Activated naive CD4-positive, alpha-beta T cell treated with anti-CD3 and anti-CD28 coated beads, Interleukin-2, amount 50 U/mL, for 16 hours (primary cell): Measurements from ENCODE around the gene CHST3.
"Not testable (repeated sequence)": the region's sequence is repeated elsewhere in the genome, so short reads cannot be mapped to it uniquely, and the experiment has no call there.

Experiments
- DNase-seq: peaks from one replicate; pipeline ENCODE4 v3.0.0-alpha.2; 2020

Gene CHST3

GRCh38 chr10:71975087-71975870 lies 11.1 kb downstream of the CHST3 start:
- DNase-seq: no peak

- no peak for DNase-seq
Observed at GRCh38 chr10:71975871-71976725, 11.9 kb downstream of the CHST3 start.

GRCh38 chr10:71977614-71977903 lies 13.4 kb downstream of the CHST3 start:
- not testable (repeated sequence) for DNase-seq

GRCh38 chr10:71978476-71978875 lies 14.3 kb downstream of the CHST3 start:
- DNase-seq: no peak

- no peak for DNase-seq
Observed at GRCh38 chr10:71978988-71979691, 14.9 kb downstream of the CHST3 start.

GRCh38 chr10:71979692-71980062 lies 15.5 kb downstream of the CHST3 start:
- DNase-seq: no peak

GRCh38 chr10:71980181-71981014 lies 16.2 kb downstream of the CHST3 start:
- no peak for DNase-seq

GRCh38 chr10:71981015-71981875 lies 17.1 kb downstream of the CHST3 start:
- DNase-seq: no peak

GRCh38 chr10:71981876-71982230 lies 17.7 kb downstream of the CHST3 start:
- no peak for DNase-seq

GRCh38 chr10:71982269-71983178 lies 18.3 kb downstream of the CHST3 start:
- DNase-seq: no peak

- DNase-seq: no peak
Observed at GRCh38 chr10:71984126-71984808, 20.1 kb downstream of the CHST3 start.

- DNase-seq: no peak
Observed at GRCh38 chr10:71984809-71985388, 20.7 kb downstream of the CHST3 start.

- DNase-seq: no peak
Observed at GRCh38 chr10:71985542-71986250, 21.5 kb downstream of the CHST3 start.

GRCh38 chr10:71988895-71989294 lies 24.7 kb downstream of the CHST3 start:
- DNase-seq: not testable (repeated sequence)

- no peak for DNase-seq
Observed at GRCh38 chr10:71989661-71990454, 25.7 kb downstream of the CHST3 start.

GRCh38 chr10:71990706-71991269 lies 26.6 kb downstream of the CHST3 start:
- DNase-seq: no peak

GRCh38 chr10:71995449-71995848 lies 31.3 kb downstream of the CHST3 start:
- DNase-seq: no peak
